Neural cell (in vitro differentiated cells): ENCODE results near the gene PYGL. TPM values are rescaled to one million over a fixed set of nuclear protein-coding genes. Genes with fewer than 3 reads are reported as not detected.

Experiments used
- H2AFZ ChIP-seq: fragments of 200-600, 300-800 bp; sonication (generic), shearing (Covaris generic); 2 replicates; pipeline ENCODE4 v1.6.0; 2014; ENCODE audit warnings: low read depth, mild to moderate bottlenecking, antibody characterized with exemption, low read length, moderate library complexity
- H3F3A ChIP-seq: fragments of 200-600 bp; shearing (Covaris generic); 2 replicates; pipeline ENCODE4 v1.6.1; 2016; ENCODE audit warnings: mild to moderate bottlenecking, moderate library complexity, mixed read lengths, antibody characterized with exemption, low read length; ENCODE audit not compliant: insufficient read depth, poor library complexity, severe bottlenecking
- H3K27ac ChIP-seq: fragments of 200-600, 300-800 bp; sonication (generic), shearing (Covaris generic); 2 replicates; pipeline ENCODE4 v1.5.1; 2014; ENCODE audit warnings: mild to moderate bottlenecking, low read length, moderate library complexity
- H3K27me3 ChIP-seq: fragments of 300-800, 200-600 bp; sonication (generic), shearing (Covaris generic); 2 replicates; pipeline ENCODE4 v1.6.0; 2014; ENCODE audit warnings: mild to moderate bottlenecking, low read depth, low read length, moderate library complexity; ENCODE audit not compliant: insufficient read depth
- H3K36me3 ChIP-seq: fragments of 300-800, 200-600 bp; sonication (generic), shearing (Covaris generic); 2 replicates; pipeline ENCODE4 v1.5.1; 2014; ENCODE audit warnings: mild to moderate bottlenecking, antibody characterized with exemption, low read length, moderate library complexity; ENCODE audit not compliant: insufficient read depth
- H3K4me2 ChIP-seq: fragments of 300-800, 200-600 bp; sonication (generic), shearing (Covaris generic); 2 replicates; pipeline ENCODE4 v1.6.0; 2014; ENCODE audit warnings: mild to moderate bottlenecking, low read length
- H3K4me3 ChIP-seq: fragments of 300-800, 200-600 bp; sonication (generic), shearing (Covaris generic); 2 replicates; pipeline ENCODE4 v1.5.1; 2014; ENCODE audit warnings: mild to moderate bottlenecking, low read length, moderate library complexity
- H3K79me2 ChIP-seq: fragments of 200-600 bp; shearing (Covaris generic); replicated peaks from 2 replicates; pipeline ENCODE4 v1.6.0; 2014; ENCODE audit warnings: mild to moderate bottlenecking, low read length, moderate library complexity; ENCODE audit not compliant: insufficient read depth
- H3K9ac ChIP-seq: fragments of 300-800, 200-600 bp; sonication (generic), shearing (Covaris generic); 2 replicates; pipeline ENCODE4 v1.6.1; 2016; ENCODE audit warnings: mild to moderate bottlenecking, low read length, mixed read lengths
- H3K9me2 ChIP-seq: fragments of 200-600 bp; shearing (Covaris generic); 2 replicates; pipeline ENCODE4 v1.6.1; 2016; ENCODE audit warnings: mild to moderate bottlenecking, low read length, mixed read lengths; ENCODE audit not compliant: insufficient read depth
- H3K9me3 ChIP-seq: fragments of 200-600, 300-800 bp; sonication (generic), shearing (Covaris generic); 2 replicates; pipeline ENCODE4 v1.6.1; 2016; ENCODE audit warnings: mild to moderate bottlenecking, mixed run types, low read length, moderate library complexity, mixed read lengths
- H4K20me1 ChIP-seq: fragments of 200-600 bp; shearing (Covaris generic); 2 replicates; pipeline ENCODE4 v1.6.1; 2016; ENCODE audit warnings: mild to moderate bottlenecking, mixed run types; ENCODE audit not compliant: insufficient read depth
- EP300 ChIP-seq: fragments of 450-650 bp; conservative IDR thresholded peaks from 2 replicates; pipeline ENCODE4 v1.6.1; 2014; ENCODE audit warnings: antibody characterized with exemption, mild to moderate bottlenecking, moderate library complexity; ENCODE audit not compliant: poor library complexity, severe bottlenecking
- EZH2 ChIP-seq: fragments of 200-600, 300-800 bp; shearing (Covaris generic), sonication (generic); IDR thresholded peaks from 2 replicates; pipeline ENCODE4 v1.6.1; 2014; ENCODE audit warnings: antibody characterized with exemption, low read length, borderline replicate concordance, mild to moderate bottlenecking; ENCODE audit not compliant: insufficient read depth, poor library complexity, severe bottlenecking
- MXI1 ChIP-seq: fragments of 450-650 bp; conservative IDR thresholded peaks from 2 replicates; pipeline ENCODE4 v1.6.1; 2014; ENCODE audit warnings: antibody characterized with exemption, mild to moderate bottlenecking; ENCODE audit not compliant: poor library complexity, severe bottlenecking
- POLR2AphosphoS5 ChIP-seq: IDR thresholded peaks from 2 replicates; pipeline ENCODE4 v1.6.1; 2012
- RAD21 ChIP-seq: fragments of 450-650 bp; conservative IDR thresholded peaks from 2 replicates; pipeline ENCODE4 v1.6.1; 2014; ENCODE audit warnings: antibody characterized with exemption, mild to moderate bottlenecking, moderate library complexity
- SMC3 ChIP-seq: fragments of 450-650 bp; conservative IDR thresholded peaks from 2 replicates; pipeline ENCODE4 v1.6.1; 2014; ENCODE audit warnings: antibody characterized with exemption, mild to moderate bottlenecking, moderate library complexity; ENCODE audit not compliant: poor library complexity
- TAF1 ChIP-seq: IDR thresholded peaks from 2 replicates; pipeline ENCODE4 v1.6.1; 2012; ENCODE audit warnings: low read depth
- polyA plus RNA-seq: library from polyadenylated mRNA; depleted of rRNA; stranded (reverse); fragments of >200 nt; gene quantifications from 2 replicates; pipeline ENCODE4 v1.2.3, GENCODE V29; 2014
- TF ChIP-seq, protein P1 (sequence below): fragments of 450-650 bp; IDR thresholded peaks from 2 replicates; pipeline ENCODE4 v1.5.1; 2014; ENCODE audit warnings: antibody characterized with exemption, mild to moderate bottlenecking, moderate library complexity; ENCODE audit not compliant: poor library complexity, severe bottlenecking
- TF ChIP-seq, protein P2 (sequence below): IDR thresholded peaks from 2 replicates; pipeline ENCODE4 v1.6.1; 2012; ENCODE audit warnings: borderline replicate concordance

The PYGL gene
- polyA plus RNA-seq, 1 donor from 2014 or later = not detected

DNA sequence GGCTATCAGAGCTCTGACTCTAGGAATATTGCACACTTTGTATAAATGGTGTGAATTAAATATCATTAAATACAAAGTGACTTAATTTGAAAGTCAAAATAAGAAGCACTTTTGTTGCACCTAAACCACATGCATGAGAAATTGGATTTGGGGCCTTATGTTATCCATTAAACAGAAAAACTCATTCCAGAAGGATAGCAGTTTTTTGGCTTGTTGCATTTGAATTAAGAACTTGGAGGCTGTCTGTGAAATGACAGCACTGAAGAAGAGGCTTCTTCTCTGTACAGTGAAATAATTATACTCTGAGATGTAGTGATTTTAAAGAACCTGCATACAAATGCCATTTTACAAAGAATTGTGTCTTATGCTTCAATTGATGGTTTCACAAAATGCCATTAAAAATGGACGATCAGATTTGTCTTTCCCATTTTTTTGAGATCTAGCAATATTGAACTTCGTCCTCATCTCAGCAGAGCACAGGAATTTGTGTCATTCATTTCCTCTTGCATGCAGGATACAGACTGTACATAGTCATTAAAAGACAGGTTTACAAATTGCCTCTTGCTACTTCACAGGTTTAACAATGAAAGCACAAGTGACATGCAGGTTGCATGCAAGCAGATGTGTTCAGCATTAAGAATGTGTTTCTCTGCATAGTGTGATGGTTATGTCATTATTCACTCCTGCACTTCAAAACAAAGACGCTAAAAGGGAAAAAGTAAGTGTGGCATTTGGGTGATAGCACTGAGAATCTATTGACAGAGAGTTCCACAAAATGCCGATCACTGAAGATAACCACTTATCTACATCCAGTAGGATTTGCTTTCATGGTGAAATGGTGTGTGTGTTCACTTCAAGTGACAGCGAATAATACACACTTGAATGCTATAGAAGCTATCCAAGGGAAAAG, 35.9 kb upstream of the PYGL start:
- no peak overlapping the region for H3K9ac ChIP-seq
- peak overlapping the region; percentile 44 for H3K27ac ChIP-seq
- no peaks in the 10 kb centered on the region for H3K79me2 ChIP-seq
- H3K9me3 ChIP-seq = no peaks in the 10 kb centered on the region
- H3K4me3 ChIP-seq = peak overlapping the region; percentile 17
- H2AFZ ChIP-seq = no peak overlapping the region
- H3F3A ChIP-seq = no peaks in the 10 kb centered on the region
- H3K27me3 ChIP-seq = no peaks in the 10 kb centered on the region
- peak overlapping the region; percentile 15 for H3K4me2 ChIP-seq
- H4K20me1 ChIP-seq = no peaks in the 10 kb centered on the region
- no peaks in the 10 kb centered on the region for H3K36me3 ChIP-seq
- TF ChIP-seq EP300 (peak; percentile 99), EZH2 (no peak), SMC3 (no peak), POLR2AphosphoS5 (peak; percentile 100), TAF1 (no peak), RAD21 (no peak), MXI1 (peak; percentile 34)
- TF ChIP-seq, protein P1, sequence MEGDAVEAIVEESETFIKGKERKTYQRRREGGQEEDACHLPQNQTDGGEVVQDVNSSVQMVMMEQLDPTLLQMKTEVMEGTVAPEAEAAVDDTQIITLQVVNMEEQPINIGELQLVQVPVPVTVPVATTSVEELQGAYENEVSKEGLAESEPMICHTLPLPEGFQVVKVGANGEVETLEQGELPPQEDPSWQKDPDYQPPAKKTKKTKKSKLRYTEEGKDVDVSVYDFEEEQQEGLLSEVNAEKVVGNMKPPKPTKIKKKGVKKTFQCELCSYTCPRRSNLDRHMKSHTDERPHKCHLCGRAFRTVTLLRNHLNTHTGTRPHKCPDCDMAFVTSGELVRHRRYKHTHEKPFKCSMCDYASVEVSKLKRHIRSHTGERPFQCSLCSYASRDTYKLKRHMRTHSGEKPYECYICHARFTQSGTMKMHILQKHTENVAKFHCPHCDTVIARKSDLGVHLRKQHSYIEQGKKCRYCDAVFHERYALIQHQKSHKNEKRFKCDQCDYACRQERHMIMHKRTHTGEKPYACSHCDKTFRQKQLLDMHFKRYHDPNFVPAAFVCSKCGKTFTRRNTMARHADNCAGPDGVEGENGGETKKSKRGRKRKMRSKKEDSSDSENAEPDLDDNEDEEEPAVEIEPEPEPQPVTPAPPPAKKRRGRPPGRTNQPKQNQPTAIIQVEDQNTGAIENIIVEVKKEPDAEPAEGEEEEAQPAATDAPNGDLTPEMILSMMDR = no peak
- TF ChIP-seq, protein P2, sequence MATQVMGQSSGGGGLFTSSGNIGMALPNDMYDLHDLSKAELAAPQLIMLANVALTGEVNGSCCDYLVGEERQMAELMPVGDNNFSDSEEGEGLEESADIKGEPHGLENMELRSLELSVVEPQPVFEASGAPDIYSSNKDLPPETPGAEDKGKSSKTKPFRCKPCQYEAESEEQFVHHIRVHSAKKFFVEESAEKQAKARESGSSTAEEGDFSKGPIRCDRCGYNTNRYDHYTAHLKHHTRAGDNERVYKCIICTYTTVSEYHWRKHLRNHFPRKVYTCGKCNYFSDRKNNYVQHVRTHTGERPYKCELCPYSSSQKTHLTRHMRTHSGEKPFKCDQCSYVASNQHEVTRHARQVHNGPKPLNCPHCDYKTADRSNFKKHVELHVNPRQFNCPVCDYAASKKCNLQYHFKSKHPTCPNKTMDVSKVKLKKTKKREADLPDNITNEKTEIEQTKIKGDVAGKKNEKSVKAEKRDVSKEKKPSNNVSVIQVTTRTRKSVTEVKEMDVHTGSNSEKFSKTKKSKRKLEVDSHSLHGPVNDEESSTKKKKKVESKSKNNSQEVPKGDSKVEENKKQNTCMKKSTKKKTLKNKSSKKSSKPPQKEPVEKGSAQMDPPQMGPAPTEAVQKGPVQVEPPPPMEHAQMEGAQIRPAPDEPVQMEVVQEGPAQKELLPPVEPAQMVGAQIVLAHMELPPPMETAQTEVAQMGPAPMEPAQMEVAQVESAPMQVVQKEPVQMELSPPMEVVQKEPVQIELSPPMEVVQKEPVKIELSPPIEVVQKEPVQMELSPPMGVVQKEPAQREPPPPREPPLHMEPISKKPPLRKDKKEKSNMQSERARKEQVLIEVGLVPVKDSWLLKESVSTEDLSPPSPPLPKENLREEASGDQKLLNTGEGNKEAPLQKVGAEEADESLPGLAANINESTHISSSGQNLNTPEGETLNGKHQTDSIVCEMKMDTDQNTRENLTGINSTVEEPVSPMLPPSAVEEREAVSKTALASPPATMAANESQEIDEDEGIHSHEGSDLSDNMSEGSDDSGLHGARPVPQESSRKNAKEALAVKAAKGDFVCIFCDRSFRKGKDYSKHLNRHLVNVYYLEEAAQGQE = peak; percentile 96
- no peaks in the 10 kb centered on the region for H3K9me2 ChIP-seq

DNA sequence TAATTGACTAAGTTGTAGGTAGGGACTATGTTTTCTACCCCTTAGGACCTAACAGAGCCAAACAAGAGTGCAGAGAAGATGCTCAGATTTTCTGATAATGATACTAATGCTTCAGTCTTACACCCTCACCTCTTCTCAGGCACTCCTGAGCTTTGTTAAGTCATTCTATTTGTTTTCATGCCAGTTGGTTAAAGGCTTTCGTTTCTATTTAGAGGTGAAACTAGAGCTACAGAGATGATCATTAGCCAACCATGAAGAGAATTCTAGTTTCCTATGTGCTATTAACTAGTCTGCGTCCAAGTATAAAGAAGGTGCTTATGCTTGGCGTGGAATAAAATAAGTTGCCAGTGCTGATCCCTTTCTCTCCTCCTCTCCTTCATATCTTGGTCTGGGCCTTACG, 34.6 kb upstream of the PYGL start:
- Histone ChIP-seq H2AFZ (no peak overlapping the region), H3K9me2 (no peaks in the 10 kb centered on the region), H3K36me3 (no peaks in the 10 kb centered on the region), H3K9me3 (no peaks in the 10 kb centered on the region), H3F3A (no peaks in the 10 kb centered on the region), H3K27me3 (no peaks in the 10 kb centered on the region), H3K4me3 (no peak overlapping the region), H3K4me2 (no peak overlapping the region), H3K9ac (no peak overlapping the region), H3K27ac (no peak overlapping the region), H4K20me1 (no peaks in the 10 kb centered on the region), H3K79me2 (no peaks in the 10 kb centered on the region)
- TF ChIP-seq EZH2 (no peak), RAD21 (no peak), EP300 (no peak), SMC3 (no peak), TAF1 (no peak), MXI1 (no peak), POLR2AphosphoS5 (no peak)
- TF ChIP-seq, protein P1 = no peak
- TF ChIP-seq, protein P2 = no peak
